ENCODE data around the gene TRIM29.

DNA sequence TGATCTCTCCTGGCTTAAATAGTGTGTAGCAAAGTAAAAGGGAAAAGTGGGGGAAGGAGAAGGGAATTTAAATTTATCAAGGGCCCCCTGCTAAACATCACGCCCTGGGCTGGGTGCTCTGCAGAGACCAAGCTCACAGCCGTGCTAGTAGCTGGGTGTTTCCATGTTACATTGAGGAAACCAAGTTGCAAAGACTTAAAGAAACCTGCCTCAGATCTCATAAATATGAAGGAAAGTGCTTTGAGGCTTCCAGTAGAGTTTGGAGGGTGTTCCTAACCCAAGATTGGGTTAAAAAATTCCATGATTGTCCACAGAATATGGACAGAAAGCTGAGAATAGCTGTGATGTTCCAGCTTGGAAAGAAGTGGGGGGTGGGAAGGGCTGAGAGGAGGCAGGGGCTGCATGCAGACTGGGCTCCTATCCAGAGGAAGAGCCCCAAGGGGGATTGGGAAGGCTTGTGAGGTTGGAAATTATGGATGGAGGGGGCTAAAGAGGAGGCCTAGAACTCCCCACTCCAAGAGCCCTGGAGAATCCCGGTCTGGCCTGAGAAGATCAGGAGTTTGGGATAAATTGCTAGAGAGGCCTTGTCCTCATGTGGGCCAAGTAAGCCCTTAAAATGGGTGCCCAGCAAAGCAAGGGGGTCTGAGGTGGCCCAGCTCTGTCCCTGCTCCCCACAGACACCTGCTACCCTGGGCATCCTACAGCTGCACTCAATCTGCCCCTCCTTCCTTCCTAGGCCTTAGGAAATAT, 48.0 kb upstream of the TRIM29 start:
- TF ChIP-seq, protein P1, sequence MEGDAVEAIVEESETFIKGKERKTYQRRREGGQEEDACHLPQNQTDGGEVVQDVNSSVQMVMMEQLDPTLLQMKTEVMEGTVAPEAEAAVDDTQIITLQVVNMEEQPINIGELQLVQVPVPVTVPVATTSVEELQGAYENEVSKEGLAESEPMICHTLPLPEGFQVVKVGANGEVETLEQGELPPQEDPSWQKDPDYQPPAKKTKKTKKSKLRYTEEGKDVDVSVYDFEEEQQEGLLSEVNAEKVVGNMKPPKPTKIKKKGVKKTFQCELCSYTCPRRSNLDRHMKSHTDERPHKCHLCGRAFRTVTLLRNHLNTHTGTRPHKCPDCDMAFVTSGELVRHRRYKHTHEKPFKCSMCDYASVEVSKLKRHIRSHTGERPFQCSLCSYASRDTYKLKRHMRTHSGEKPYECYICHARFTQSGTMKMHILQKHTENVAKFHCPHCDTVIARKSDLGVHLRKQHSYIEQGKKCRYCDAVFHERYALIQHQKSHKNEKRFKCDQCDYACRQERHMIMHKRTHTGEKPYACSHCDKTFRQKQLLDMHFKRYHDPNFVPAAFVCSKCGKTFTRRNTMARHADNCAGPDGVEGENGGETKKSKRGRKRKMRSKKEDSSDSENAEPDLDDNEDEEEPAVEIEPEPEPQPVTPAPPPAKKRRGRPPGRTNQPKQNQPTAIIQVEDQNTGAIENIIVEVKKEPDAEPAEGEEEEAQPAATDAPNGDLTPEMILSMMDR (conservative IDR thresholded peaks at IDR 0.05; ENCODE audit: low read depth, low read length): no peak
- TF ChIP-seq, protein P2, sequence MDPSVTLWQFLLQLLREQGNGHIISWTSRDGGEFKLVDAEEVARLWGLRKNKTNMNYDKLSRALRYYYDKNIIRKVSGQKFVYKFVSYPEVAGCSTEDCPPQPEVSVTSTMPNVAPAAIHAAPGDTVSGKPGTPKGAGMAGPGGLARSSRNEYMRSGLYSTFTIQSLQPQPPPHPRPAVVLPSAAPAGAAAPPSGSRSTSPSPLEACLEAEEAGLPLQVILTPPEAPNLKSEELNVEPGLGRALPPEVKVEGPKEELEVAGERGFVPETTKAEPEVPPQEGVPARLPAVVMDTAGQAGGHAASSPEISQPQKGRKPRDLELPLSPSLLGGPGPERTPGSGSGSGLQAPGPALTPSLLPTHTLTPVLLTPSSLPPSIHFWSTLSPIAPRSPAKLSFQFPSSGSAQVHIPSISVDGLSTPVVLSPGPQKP (IDR thresholded peaks at IDR 0.05; ENCODE audit: borderline replicate concordance, low read depth, low read length): no peak
- TF ChIP-seq RAD21 (IDR thresholded peaks at IDR 0.05; ENCODE audit: low read length) (no peak), POLR2A (IDR thresholded peaks at IDR 0.05; ENCODE audit: low read depth, low read length) (no peak), SMC3 (IDR thresholded peaks at IDR 0.05; ENCODE audit: low read depth, low read length) (no peak), MXI1 (IDR thresholded peaks at IDR 0.05; ENCODE audit: borderline replicate concordance, low read depth, low read length) (no peak), FOS (IDR thresholded peaks at IDR 0.05; ENCODE audit: low read depth, low read length) (no peak), CHD1 (IDR thresholded peaks at IDR 0.05; ENCODE audit: low read depth, low read length) (no peak), CEBPB (IDR thresholded peaks at IDR 0.05; ENCODE audit: low read depth, low read length) (no peak), BHLHE40 (IDR thresholded peaks at IDR 0.05; ENCODE audit: low read depth, low read length) (no peak), MAZ (IDR thresholded peaks at IDR 0.05; ENCODE audit: borderline replicate concordance, low read depth, low read length) (no peak)

Measured in IMR-90 (cell line).